SK-N-MC (cell line): Measurements from ENCODE around the gene NRAP.

Experiments used
- EZH2 ChIP-seq: fragments of 200-600 bp; sonication (generic); IDR thresholded peaks from one replicate; pipeline ENCODE4 v1.6.1; 2017; ENCODE audit warnings: antibody characterized with exemption
- POLR2AphosphoS5 ChIP-seq: IDR thresholded peaks from 2 replicates; pipeline ENCODE4 v1.6.1; 2012; ENCODE audit warnings: mild to moderate bottlenecking, low read depth, low read length, borderline replicate concordance

DNA sequence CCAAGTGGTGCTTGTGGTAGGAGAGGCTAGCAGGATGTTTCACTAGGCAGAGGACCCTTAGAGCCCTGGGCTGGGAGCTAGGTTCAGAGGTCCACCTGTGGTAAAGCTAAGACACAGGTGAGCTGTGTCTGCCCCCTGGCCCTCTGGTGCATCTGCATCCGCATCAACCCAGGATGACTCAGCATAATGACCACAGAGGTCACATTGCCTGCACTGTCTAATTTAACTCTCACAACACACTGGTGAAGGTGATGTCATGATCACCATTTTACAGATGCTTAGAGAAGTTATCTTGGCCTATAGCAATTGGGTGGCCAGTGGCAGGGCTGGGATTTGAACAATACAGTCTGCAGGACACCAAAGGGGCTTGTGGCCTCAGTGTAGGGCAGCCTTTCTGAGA is 77.9 kb downstream of the NRAP start:
- no peak for TF ChIP-seq POLR2AphosphoS5
- TF ChIP-seq EZH2, result no peak
